Epithelial cell of prostate (primary cell): Measurements from ENCODE around the gene BIN1.

Source experiments
- DNase-seq: peaks from one replicate; pipeline ENCODE4 v3.0.0-alpha.2; 2011; ENCODE audit warnings: low read depth, low spot score
- H3K27ac ChIP-seq: fragments of 450-650 bp; 2 replicates; pipeline ENCODE4 v1.5.1; 2017; ENCODE audit warnings: mild to moderate bottlenecking

Gene BIN1

DNA sequence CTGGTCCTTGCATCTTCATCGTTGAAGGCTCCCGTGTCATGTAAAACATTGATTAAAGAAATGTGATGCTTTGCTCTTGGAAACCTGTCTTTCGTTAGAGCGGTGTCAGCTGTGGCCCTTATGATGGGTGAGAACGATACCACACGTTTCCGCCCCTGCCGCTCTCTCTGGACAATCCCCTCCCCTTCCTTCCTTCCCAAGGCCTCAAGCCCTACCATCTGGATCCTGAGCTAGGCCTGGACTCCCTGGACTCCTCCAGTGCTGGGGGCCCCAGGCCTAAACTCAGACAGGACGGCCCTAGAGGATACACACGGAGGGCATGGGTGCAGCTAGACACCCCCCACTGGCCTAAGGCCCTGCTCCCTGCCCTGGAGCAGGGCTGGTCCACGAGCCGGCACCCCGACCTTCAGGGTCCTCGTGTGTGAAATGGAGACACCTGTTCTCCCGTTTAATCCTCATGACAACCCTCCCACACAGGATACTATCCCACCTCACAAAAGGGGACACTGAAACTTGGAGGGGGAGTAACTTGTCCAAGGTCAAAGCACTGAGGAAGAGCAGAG, 13.2 kb downstream of the BIN1 start:
- DNase-seq = no peak
- no peak overlapping the region for H3K27ac ChIP-seq

- H3K27ac ChIP-seq = no peak overlapping the region
- DNase-seq = no peak
These were observed 13.9 kb downstream of the BIN1 start for GRCh38 chr2:127092901-127093516.

- DNase-seq = no peak
- H3K27ac ChIP-seq = no peak overlapping the region
These were observed 14.6 kb downstream of the BIN1 start for GRCh38 chr2:127092306-127092705.

DNA sequence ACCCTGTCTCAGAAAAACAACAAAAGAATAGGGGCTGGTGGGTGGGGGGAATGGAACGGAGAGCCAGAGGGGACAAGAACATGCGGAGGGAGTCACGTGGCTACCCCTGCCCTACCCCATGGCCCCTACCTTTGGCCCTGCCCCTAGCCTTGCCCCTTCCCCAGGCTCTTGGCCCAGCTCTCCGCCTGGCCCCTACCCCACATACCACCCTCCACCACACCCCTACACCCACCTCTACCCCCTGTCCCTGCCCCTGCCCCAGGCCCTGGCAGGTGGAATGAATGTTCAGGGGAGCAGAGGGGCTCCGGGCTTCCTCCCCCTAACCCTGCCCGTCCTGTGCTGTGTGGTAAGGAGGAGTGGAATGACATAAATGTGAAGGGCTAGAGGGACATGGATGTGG, 15.1 kb downstream of the BIN1 start:
- H3K27ac ChIP-seq = no peak overlapping the region
- no peak for DNase-seq

DNA sequence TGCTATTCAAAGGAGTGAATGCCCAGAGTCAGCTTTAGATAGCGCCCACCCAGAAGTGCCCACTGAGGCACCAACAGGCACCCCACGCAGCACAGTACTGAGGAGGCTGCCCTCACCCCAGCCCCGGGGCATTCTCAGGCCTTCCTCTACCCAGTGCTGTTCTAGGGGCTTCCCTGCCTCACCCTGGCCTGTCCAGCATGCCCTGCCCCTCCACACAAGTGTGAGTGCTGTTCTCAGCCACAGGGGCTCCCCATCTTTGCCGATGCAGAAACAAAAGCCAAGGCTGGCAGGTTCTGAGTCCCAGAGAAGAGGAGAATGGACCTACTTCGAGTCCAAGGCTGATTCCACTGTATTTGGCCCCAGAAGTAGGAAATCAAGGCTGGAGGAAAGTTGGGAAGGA, 15.8 kb downstream of the BIN1 start:
- DNase-seq = no peak
- H3K27ac ChIP-seq = no peak overlapping the region

DNA sequence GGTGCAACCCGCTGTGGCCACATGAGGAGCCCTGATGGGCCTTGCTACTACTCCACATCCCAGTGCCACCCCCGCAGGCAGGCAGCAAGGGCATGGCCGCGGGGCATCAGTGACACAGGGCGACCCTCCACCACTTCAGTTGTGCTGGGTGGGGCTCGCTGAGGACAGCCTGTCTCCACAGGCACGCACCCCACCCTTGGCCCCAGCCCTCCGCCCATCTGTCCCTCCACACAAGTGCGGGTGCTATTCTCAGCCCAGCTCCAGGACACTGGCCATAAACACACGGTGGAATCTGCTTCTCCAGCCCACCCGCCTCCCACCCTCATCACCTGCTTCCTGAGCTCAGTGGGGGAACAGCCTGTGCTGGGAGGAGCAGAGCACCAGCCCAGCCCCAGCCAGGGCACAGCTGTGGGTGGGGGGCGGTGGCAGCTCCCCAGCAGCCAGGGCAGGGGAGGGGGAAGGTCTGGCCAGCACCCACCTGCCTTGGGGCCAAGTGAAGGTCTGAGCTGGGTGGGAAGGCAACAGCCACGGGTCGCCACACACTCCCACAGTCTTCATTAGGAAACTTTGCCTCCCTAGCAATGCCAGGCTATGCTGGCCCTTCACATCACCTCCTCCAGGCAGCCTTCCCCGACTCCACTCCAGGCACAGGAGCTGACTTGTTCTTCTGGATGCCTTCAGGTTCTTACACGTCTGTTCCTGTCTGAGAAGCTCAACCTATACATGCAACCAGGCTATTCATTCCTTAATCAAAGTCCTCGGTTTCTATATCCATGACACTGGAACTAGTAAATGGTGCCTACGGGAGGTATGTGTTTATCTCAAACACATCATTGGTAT, 16.5 kb downstream of the BIN1 start:
- no peak overlapping the region for H3K27ac ChIP-seq
- DNase-seq = no peak

GRCh38 chr2:127089478-127090235, 17.3 kb downstream of the BIN1 start:
- no peak overlapping the region for H3K27ac ChIP-seq
- no peak for DNase-seq

DNA sequence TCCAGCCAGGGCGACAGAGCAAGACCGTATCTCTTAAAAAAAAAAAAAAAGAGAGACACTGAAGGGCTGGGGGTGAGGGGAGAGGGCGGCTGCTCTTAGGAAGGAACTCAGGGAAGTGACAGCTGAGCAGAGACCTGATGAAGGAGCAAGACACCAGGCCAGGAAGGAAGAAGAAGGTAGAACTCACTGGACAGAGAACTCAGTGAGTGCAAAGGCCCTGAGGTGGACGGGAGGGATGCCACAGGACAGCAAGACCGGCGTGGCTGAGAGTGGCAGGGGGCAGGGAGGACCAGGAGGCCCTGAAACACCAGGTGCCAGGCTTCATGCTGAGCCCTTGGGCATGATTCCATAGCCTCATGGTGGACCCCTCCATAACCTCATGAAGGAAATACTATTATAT, 18.2 kb downstream of the BIN1 start:
- H3K27ac ChIP-seq = no peak overlapping the region
- DNase-seq = no peak

- H3K27ac ChIP-seq = no peak overlapping the region
- DNase-seq = no peak
These were observed 19.0 kb downstream of the BIN1 start for GRCh38 chr2:127087791-127088495.

DNA sequence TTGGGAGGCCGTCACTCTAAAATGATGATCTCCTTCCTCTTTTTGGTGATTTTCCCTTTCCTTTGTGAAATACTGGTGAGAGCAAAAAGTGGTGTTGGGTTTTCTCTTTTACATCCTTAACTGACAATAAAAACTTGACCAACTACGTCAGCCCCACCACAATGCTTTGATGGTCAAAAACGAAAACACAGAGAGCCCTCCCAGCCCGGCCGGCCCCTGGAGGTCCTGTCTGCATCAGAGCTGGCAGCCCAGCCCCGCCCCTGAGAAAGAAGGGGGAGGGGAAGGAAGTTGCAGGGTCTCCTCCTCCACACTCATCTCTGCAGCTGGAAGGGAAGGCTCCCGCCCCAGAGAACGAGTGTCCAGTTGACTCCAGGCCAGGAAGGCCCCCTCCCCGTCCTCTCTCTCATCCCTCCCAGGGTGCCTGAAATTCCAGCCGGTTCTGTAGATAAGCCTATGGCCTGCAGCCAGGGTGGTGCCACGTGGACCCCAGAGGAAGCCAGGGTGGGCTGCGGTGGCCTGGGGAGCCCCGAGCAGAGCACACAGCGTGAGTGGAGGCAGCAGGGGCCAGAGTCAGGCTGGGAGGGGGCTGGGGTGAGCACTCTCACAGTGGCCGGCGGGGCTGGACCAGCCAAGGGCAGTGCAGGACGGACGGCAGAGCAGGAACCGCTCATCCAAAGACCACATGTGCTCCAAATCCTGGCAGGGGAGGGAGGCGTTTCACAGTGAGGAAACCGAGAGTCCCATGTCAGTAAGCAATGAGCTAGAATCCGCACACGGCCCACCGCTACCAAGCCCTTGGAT, 19.8 kb downstream of the BIN1 start:
- no peak overlapping the region for H3K27ac ChIP-seq
- no peak for DNase-seq

- DNase-seq = no peak
- H3K27ac ChIP-seq = no peak overlapping the region
These were observed 21.7 kb downstream of the BIN1 start for GRCh38 chr2:127085317-127085681.

GRCh38 chr2:127084611-127085316, 22.2 kb downstream of the BIN1 start:
- no peak for DNase-seq
- no peak overlapping the region for H3K27ac ChIP-seq

GRCh38 chr2:127083819-127084503, 23.0 kb downstream of the BIN1 start:
- no peak overlapping the region for H3K27ac ChIP-seq
- DNase-seq = no peak

DNA sequence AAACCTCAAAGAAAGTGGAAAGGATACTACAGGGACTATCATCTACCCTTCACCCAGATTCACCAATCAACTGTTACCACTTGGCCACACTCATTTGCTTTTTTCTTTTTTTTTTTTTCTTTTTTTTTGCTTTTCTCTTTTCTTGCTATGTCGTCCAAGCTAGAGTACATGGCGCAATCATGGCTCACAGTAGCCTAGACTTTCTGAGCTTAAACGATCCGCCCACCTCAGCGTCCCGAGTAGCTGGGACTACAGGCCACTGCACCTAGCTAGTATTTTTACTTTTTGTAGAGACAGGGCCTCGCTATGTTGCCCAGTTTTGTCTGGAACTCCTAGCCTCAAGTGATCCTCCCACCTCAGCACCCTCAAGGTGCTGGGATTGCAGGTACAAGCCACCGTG, 24.0 kb downstream of the BIN1 start:
- H3K27ac ChIP-seq = no peak overlapping the region
- DNase-seq = no peak

DNA sequence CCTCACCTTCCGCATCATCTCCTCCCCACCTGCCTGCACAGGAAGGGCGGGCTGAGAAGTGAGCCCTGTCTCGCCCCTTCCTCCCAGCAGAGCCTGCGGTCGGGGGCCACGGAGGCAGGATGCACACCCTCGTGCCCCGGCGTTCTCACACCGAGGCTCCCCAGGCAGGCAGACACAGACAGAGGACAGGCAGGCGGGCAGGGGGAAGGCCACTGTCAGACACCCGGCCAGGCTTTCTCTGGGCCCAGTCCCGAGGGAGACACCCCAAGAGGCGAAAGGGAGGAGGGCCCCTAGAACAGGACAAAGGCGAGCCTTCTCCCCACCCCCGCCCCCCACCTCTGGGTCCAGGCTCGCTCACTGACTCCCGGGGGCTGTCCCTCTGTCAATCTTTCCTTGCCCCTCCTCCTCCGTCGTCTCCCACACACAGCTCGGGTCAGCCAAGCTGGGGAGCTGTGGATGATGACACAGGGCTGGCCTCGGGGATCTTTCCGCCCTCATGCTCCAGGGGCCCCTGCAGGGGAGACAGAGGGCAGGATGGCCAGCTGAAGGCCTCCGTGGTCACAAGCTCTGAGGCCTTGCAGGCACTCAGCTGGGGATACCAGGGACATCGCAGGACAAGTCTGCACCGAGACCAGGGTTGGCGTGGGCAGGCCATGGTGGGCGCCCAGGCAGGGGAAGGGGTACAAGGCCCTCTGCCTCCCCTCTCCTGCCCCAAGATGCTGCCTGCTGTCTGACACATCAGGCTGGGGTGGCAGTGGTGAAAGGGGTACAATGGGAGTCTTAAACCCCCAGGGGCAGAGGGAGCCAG, 24.9 kb downstream of the BIN1 start:
- no peak for DNase-seq
- H3K27ac ChIP-seq = no peak overlapping the region

GRCh38 chr2:127080938-127081755, 25.8 kb downstream of the BIN1 start:
- DNase-seq = no peak
- H3K27ac ChIP-seq = no peak overlapping the region
